Measurements from ENCODE around the gene SLIT3.

DNA sequence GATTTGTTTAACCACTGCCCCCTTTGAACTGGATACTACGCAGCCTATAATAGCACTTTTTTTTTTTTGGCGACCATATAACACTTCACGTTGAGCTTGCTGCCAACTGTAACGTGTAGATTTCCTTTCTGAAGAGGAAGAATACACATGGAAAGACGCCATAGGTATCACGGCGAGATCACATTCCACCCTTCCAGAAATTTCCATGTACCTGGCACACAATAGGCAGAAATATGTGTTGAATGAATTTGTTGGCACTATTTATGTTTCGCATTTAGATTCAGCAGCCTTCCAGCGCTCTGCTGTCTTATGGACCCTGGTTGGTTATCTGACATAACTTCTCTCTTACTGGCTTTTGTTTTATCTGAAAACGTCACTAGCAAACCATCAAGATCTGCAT is 250.3 kb downstream of the SLIT3 start:
- TF ChIP-seq, protein P1, sequence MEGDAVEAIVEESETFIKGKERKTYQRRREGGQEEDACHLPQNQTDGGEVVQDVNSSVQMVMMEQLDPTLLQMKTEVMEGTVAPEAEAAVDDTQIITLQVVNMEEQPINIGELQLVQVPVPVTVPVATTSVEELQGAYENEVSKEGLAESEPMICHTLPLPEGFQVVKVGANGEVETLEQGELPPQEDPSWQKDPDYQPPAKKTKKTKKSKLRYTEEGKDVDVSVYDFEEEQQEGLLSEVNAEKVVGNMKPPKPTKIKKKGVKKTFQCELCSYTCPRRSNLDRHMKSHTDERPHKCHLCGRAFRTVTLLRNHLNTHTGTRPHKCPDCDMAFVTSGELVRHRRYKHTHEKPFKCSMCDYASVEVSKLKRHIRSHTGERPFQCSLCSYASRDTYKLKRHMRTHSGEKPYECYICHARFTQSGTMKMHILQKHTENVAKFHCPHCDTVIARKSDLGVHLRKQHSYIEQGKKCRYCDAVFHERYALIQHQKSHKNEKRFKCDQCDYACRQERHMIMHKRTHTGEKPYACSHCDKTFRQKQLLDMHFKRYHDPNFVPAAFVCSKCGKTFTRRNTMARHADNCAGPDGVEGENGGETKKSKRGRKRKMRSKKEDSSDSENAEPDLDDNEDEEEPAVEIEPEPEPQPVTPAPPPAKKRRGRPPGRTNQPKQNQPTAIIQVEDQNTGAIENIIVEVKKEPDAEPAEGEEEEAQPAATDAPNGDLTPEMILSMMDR (IDR thresholded peaks at IDR 0.05; ENCODE audit: extremely low read depth in 1 of 2, insufficient read depth in 1 of 2, low read depth in 1 of 2, low read length in 2 of 2) = no peak
- TF ChIP-seq POLR2A (IDR thresholded peaks at IDR 0.05; ENCODE audit: low read depth, low read length) = no peak
- TF ChIP-seq EZH2 (IDR thresholded peaks at IDR 0.05; ENCODE audit: borderline replicate concordance, low read depth, low read length, severe bottlenecking) = no peak
- TF ChIP-seq, protein P2, sequence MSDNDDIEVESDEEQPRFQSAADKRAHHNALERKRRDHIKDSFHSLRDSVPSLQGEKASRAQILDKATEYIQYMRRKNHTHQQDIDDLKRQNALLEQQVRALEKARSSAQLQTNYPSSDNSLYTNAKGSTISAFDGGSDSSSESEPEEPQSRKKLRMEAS (IDR thresholded peaks at IDR 0.05; ENCODE audit: insufficient read depth, insufficient read length) = no peak
- TF ChIP-seq FOS (IDR thresholded peaks at IDR 0.05; ENCODE audit: borderline replicate concordance, insufficient read depth, low read length) = no peak
- no peak for TF ChIP-seq POLR2AphosphoS5 (IDR thresholded peaks at IDR 0.05; ENCODE audit: insufficient read depth, low read depth, low read length)
